ENCODE data around the gene GCK.

Gene GCK

DNA sequence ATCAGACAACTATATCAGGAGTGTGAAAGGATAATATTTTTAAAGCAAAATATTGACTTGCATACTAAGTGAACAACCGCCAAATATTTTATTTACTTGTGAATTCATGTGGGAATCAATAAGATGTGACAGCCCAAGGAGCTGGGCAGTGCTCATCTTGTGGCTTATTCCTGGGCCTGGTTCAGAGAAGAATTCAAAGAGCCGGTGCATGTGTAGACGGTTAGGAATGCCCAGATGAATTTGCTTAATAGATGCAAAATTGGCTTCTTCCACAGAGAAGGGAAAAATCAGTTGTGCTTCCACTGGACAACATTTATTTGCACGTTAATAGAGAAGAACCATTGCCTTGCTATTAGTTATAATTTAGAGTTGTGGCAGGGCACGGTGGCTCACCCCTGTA, 52.5 kb downstream of the GCK start:
- no peak for TF ChIP-seq NFIC (IDR thresholded peaks at IDR 0.05)
- TF ChIP-seq, protein P1, sequence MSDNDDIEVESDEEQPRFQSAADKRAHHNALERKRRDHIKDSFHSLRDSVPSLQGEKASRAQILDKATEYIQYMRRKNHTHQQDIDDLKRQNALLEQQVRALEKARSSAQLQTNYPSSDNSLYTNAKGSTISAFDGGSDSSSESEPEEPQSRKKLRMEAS (IDR thresholded peaks at IDR 0.05): no peak
- TF ChIP-seq EGR1 (IDR thresholded peaks at IDR 0.05): no peak
- TF ChIP-seq, protein P2, sequence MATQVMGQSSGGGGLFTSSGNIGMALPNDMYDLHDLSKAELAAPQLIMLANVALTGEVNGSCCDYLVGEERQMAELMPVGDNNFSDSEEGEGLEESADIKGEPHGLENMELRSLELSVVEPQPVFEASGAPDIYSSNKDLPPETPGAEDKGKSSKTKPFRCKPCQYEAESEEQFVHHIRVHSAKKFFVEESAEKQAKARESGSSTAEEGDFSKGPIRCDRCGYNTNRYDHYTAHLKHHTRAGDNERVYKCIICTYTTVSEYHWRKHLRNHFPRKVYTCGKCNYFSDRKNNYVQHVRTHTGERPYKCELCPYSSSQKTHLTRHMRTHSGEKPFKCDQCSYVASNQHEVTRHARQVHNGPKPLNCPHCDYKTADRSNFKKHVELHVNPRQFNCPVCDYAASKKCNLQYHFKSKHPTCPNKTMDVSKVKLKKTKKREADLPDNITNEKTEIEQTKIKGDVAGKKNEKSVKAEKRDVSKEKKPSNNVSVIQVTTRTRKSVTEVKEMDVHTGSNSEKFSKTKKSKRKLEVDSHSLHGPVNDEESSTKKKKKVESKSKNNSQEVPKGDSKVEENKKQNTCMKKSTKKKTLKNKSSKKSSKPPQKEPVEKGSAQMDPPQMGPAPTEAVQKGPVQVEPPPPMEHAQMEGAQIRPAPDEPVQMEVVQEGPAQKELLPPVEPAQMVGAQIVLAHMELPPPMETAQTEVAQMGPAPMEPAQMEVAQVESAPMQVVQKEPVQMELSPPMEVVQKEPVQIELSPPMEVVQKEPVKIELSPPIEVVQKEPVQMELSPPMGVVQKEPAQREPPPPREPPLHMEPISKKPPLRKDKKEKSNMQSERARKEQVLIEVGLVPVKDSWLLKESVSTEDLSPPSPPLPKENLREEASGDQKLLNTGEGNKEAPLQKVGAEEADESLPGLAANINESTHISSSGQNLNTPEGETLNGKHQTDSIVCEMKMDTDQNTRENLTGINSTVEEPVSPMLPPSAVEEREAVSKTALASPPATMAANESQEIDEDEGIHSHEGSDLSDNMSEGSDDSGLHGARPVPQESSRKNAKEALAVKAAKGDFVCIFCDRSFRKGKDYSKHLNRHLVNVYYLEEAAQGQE (IDR thresholded peaks at IDR 0.05; ENCODE audit: low read depth): no peak
- TF ChIP-seq, protein P3, sequence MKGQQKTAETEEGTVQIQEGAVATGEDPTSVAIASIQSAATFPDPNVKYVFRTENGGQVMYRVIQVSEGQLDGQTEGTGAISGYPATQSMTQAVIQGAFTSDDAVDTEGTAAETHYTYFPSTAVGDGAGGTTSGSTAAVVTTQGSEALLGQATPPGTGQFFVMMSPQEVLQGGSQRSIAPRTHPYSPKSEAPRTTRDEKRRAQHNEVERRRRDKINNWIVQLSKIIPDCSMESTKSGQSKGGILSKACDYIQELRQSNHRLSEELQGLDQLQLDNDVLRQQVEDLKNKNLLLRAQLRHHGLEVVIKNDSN (IDR thresholded peaks at IDR 0.05): no peak
- no peak for TF ChIP-seq CEBPB (IDR thresholded peaks at IDR 0.05)

DNA sequence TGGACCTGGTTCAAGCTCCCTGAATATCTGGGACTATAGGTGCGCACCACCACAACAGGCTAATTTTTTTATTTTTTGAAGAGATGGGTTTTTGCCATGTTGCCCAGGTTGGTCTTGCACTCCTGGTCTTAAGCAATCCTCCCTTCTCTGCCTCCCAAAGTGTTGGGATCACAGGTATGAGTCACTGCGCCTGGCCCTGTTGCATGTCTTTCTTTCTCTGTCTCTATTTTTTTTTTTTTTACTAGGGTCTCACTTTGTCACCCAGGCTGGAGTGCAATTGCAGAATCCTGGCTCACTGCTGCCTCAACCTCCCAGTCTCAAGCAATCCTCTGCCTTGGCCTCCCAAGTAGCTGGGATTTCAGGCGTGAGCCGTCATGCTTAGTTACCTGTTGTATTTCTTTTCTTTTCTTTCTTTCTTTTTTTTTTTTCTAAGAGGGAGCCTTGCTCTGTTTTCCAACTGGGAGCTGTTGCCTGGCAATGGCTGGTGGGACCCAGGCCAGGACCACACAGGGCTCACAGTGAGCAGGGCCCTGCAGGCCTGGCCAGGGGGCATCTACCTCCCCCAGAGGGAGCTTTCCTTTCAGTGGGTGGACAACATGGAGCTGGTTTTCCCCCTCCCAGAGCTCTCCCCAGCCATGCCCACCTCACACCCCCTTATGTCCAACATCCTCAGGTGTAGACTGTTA, 54.2 kb downstream of the GCK start:
- TF ChIP-seq EGR1 (IDR thresholded peaks at IDR 0.05) (no peak), YY1 (IDR thresholded peaks at IDR 0.05; ENCODE audit: low read depth) (no peak), TEAD4 (IDR thresholded peaks at IDR 0.05) (no peak), CEBPB (IDR thresholded peaks at IDR 0.05) (no peak), TAF1 (IDR thresholded peaks at IDR 0.05; ENCODE audit: low read depth) (no peak), TCF12 (IDR thresholded peaks at IDR 0.05; ENCODE audit: low read depth) (no peak)
- TF ChIP-seq, protein P2 (IDR thresholded peaks at IDR 0.05; ENCODE audit: low read depth): no peak
- TF ChIP-seq, protein P1 (IDR thresholded peaks at IDR 0.05): no peak

DNA sequence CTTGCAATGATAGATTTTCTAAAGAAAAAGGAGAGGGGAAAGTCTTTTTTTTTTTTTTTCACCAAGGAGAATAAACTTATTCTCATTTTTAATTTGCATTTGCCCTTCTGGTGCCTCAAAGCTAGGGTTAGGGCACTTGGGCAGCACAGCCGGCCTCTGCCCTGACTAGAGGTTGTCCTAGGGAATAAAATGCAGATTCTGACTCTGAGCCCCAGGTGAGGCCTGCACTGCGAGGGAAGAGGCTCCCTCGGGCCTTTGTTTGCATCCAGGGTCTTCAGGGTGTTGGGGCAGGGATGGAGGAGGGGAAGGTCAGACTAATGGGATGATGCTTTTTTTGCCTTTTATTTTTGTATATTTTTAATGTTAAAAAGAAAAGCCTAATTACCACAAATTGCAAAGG, 55.9 kb downstream of the GCK start:
- TF ChIP-seq YY1 (IDR thresholded peaks at IDR 0.05; ENCODE audit: low read depth) (no peak), RAD21 (IDR thresholded peaks at IDR 0.05; ENCODE audit: low read depth) (no peak), EGR1 (IDR thresholded peaks at IDR 0.05) (no peak), CREB1 (IDR thresholded peaks at IDR 0.05; ENCODE audit: low read depth) (no peak), FOXM1 (IDR thresholded peaks at IDR 0.05; ENCODE audit: borderline replicate concordance, low read depth) (no peak)
- TF ChIP-seq, protein P1 (IDR thresholded peaks at IDR 0.05): no peak

DNA sequence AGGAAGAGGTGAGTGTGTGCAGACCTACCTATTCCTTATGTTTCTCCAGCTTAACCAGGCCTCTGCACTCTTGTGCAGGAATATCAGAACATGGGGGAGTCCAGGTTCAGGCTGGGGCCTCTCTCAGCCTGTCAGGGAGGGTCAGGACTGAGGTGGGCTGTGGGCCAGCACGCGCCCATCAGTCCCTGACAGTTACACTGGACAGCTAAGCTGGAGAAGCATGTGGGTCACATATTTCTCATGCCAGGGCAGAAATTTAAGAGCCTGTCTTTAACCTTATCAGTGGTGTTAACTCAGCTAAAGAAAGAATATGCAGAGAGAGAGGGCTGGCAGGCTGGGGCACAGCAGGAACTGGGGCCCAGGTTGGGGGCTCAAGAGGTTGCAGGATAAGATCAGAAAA, 57.2 kb downstream of the GCK start:
- TF ChIP-seq CEBPB (IDR thresholded peaks at IDR 0.05): no peak
- TF ChIP-seq, protein P1 (IDR thresholded peaks at IDR 0.05): no peak
- TF ChIP-seq TEAD4 (IDR thresholded peaks at IDR 0.05): no peak
- no peak for TF ChIP-seq TCF12 (IDR thresholded peaks at IDR 0.05; ENCODE audit: low read depth)
- no peak for TF ChIP-seq YY1 (IDR thresholded peaks at IDR 0.05; ENCODE audit: low read depth)
- TF ChIP-seq EGR1 (IDR thresholded peaks at IDR 0.05): no peak
- TF ChIP-seq CREB1 (IDR thresholded peaks at IDR 0.05; ENCODE audit: low read depth): no peak
- no peak for TF ChIP-seq ZBTB7A (IDR thresholded peaks at IDR 0.05; ENCODE audit: low read depth)
- TF ChIP-seq FOXM1 (IDR thresholded peaks at IDR 0.05; ENCODE audit: borderline replicate concordance, low read depth): no peak
- TF ChIP-seq, protein P2 (IDR thresholded peaks at IDR 0.05; ENCODE audit: low read depth): no peak
- TF ChIP-seq EP300 (IDR thresholded peaks at IDR 0.05; ENCODE audit: borderline replicate concordance): no peak
- no peak for TF ChIP-seq NFIC (IDR thresholded peaks at IDR 0.05)
- TF ChIP-seq, protein P3 (IDR thresholded peaks at IDR 0.05): no peak
- TF ChIP-seq TAF1 (IDR thresholded peaks at IDR 0.05; ENCODE audit: low read depth): no peak
- TF ChIP-seq RAD21 (IDR thresholded peaks at IDR 0.05; ENCODE audit: low read depth): no peak
